ENCODE measurements around the gene ZBTB20.

ZBTB20 gene

DNA sequence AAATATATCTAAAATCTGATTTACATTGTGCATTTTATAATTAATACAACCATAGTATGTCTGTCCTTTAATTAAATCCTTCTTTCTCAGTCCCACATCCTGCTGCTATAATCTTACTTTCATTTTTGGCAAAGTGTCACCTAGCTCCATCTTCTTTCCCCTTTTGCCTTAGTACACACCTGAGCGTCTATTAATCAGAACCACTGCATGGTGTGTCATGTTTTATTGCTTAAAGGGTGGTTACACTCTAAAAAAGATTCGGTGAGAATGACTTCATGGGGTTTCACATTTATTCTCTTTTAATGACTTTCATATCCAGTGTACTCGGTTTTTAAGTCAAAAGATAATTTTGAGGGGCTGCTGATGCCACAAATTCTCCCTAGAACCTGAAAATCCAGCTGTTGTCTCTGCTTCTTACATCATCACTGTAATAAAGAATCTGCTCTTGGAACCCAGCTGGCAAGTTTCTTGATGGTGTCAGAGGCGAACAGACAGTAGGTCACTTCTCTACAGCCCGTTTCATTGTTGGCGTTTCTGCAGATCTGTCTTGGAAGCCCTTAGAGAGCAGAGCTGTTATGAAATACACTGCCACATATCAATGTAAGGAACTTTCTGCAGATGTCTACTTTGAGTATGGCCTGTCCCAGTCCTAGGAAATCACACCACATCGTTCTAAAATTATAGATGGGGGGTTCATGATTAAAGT lies 753.6 kb downstream of the ZBTB20 start:
- H3K9me3 ChIP-seq (ENCODE audit: insufficient read depth, low read length, severe bottlenecking): no peaks in the 10 kb centered on the region
- H2AFZ ChIP-seq (ENCODE audit: low read depth, low read length): no peak overlapping the region
- no peak for DNase-seq
- TF ChIP-seq EZH2 (IDR thresholded peaks at IDR 0.05; ENCODE audit: borderline replicate concordance, low read depth, low read length, severe bottlenecking): no peak
- TF ChIP-seq, protein P1, sequence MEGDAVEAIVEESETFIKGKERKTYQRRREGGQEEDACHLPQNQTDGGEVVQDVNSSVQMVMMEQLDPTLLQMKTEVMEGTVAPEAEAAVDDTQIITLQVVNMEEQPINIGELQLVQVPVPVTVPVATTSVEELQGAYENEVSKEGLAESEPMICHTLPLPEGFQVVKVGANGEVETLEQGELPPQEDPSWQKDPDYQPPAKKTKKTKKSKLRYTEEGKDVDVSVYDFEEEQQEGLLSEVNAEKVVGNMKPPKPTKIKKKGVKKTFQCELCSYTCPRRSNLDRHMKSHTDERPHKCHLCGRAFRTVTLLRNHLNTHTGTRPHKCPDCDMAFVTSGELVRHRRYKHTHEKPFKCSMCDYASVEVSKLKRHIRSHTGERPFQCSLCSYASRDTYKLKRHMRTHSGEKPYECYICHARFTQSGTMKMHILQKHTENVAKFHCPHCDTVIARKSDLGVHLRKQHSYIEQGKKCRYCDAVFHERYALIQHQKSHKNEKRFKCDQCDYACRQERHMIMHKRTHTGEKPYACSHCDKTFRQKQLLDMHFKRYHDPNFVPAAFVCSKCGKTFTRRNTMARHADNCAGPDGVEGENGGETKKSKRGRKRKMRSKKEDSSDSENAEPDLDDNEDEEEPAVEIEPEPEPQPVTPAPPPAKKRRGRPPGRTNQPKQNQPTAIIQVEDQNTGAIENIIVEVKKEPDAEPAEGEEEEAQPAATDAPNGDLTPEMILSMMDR (IDR thresholded peaks at IDR 0.05; ENCODE audit: borderline replicate concordance, extremely low read depth, low read length, poor library complexity, severe bottlenecking): no peak
- H3K4me2 ChIP-seq (ENCODE audit: insufficient read depth, low read length): no peak overlapping the region
- no peak overlapping the region for H3K27ac ChIP-seq (ENCODE audit: low read length)
- ATAC-seq (ENCODE audit: insufficient read depth, low read depth): no peak
- H3K9ac ChIP-seq (ENCODE audit: low read depth, low read length): no peak overlapping the region
- no peaks in the 10 kb centered on the region for H3K4me1 ChIP-seq (ENCODE audit: insufficient read depth, low read length)
- no peaks in the 10 kb centered on the region for H3K36me3 ChIP-seq (ENCODE audit: insufficient read depth, low read length)
- no peaks in the 10 kb centered on the region for H3K27me3 ChIP-seq (ENCODE audit: insufficient read depth, low read length, poor library complexity)
- H3K79me2 ChIP-seq (ENCODE audit: insufficient read depth, low read length): no peaks in the 10 kb centered on the region
- no peaks in the 10 kb centered on the region for H4K20me1 ChIP-seq (ENCODE audit: insufficient read depth, low read length)
- H3K4me3 ChIP-seq (ENCODE audit: low read depth in 1 of 2, low read length in 2 of 2): no peak overlapping the region

DNA sequence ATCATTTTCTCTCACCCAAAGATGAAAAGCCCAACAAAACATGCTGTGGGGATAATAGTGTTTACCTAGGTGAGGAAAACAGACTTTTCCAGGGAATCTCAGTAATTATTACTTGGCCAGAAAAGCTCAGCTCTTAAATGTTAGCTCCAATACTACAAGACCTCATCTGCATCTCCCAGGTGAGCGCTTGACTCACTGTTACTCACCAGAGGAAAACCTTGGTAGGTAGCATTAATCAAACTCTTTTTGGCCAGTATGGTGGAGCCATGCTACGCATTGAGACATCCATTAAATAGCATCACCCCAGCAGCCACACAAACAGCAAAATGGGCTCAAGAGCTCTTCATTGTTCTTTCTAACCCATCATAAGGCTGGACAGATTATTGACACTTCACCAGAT lies 754.3 kb downstream of the ZBTB20 start:
- Histone ChIP-seq H3K36me3 (ENCODE audit: insufficient read depth, low read length) (no peaks in the 10 kb centered on the region), H3K79me2 (ENCODE audit: insufficient read depth, low read length) (no peaks in the 10 kb centered on the region), H3K27me3 (ENCODE audit: insufficient read depth, low read length, poor library complexity) (no peaks in the 10 kb centered on the region), H4K20me1 (ENCODE audit: insufficient read depth, low read length) (no peaks in the 10 kb centered on the region), H3K4me3 (ENCODE audit: low read depth in 1 of 2, low read length in 2 of 2) (no peak overlapping the region), H3K4me1 (ENCODE audit: insufficient read depth, low read length) (no peaks in the 10 kb centered on the region), H3K4me2 (ENCODE audit: insufficient read depth, low read length) (no peak overlapping the region), H3K9ac (ENCODE audit: low read depth, low read length) (no peak overlapping the region), H2AFZ (ENCODE audit: low read depth, low read length) (no peak overlapping the region), H3K9me3 (ENCODE audit: insufficient read depth, low read length, severe bottlenecking) (no peaks in the 10 kb centered on the region), H3K27ac (ENCODE audit: low read length) (no peak overlapping the region)
- ATAC-seq (ENCODE audit: insufficient read depth, low read depth) (no peak), DNase-seq (no peak)
- TF ChIP-seq, protein P1 (IDR thresholded peaks at IDR 0.05; ENCODE audit: borderline replicate concordance, extremely low read depth, low read length, poor library complexity, severe bottlenecking): no peak
- no peak for TF ChIP-seq EZH2 (IDR thresholded peaks at IDR 0.05; ENCODE audit: borderline replicate concordance, low read depth, low read length, severe bottlenecking)

- Histone ChIP-seq H3K4me1 (ENCODE audit: insufficient read depth, low read length) (no peaks in the 10 kb centered on the region), H2AFZ (ENCODE audit: low read depth, low read length) (no peak overlapping the region), H3K9ac (ENCODE audit: low read depth, low read length) (no peak overlapping the region), H3K36me3 (ENCODE audit: insufficient read depth, low read length) (no peaks in the 10 kb centered on the region), H3K4me2 (ENCODE audit: insufficient read depth, low read length) (no peak overlapping the region), H4K20me1 (ENCODE audit: insufficient read depth, low read length) (no peaks in the 10 kb centered on the region), H3K27ac (ENCODE audit: low read length) (no peak overlapping the region), H3K9me3 (ENCODE audit: insufficient read depth, low read length, severe bottlenecking) (no peaks in the 10 kb centered on the region), H3K79me2 (ENCODE audit: insufficient read depth, low read length) (no peaks in the 10 kb centered on the region), H3K4me3 (ENCODE audit: low read depth in 1 of 2, low read length in 2 of 2) (no peak overlapping the region), H3K27me3 (ENCODE audit: insufficient read depth, low read length, poor library complexity) (no peaks in the 10 kb centered on the region)
- DNase-seq (peak; percentile 15), ATAC-seq (ENCODE audit: insufficient read depth, low read depth) (no peak)
- TF ChIP-seq, protein P1 (IDR thresholded peaks at IDR 0.05; ENCODE audit: borderline replicate concordance, extremely low read depth, low read length, poor library complexity, severe bottlenecking): no peak
Observed at GRCh38 chr3:114389156-114389555, 757.9 kb downstream of the ZBTB20 start.

- H3K27ac ChIP-seq (ENCODE audit: low read length): no peak overlapping the region
- H3K4me1 ChIP-seq (ENCODE audit: insufficient read depth, low read length): no peaks in the 10 kb centered on the region
- H2AFZ ChIP-seq (ENCODE audit: low read depth, low read length): no peak overlapping the region
- no peak overlapping the region for H3K4me2 ChIP-seq (ENCODE audit: insufficient read depth, low read length)
- H3K9me3 ChIP-seq (ENCODE audit: insufficient read depth, low read length, severe bottlenecking): no peaks in the 10 kb centered on the region
- no peak for DNase-seq
- H3K4me3 ChIP-seq (ENCODE audit: low read depth in 1 of 2, low read length in 2 of 2): no peak overlapping the region
- no peaks in the 10 kb centered on the region for H4K20me1 ChIP-seq (ENCODE audit: insufficient read depth, low read length)
- no peaks in the 10 kb centered on the region for H3K36me3 ChIP-seq (ENCODE audit: insufficient read depth, low read length)
- no peak for ATAC-seq (ENCODE audit: insufficient read depth, low read depth)
- H3K79me2 ChIP-seq (ENCODE audit: insufficient read depth, low read length): no peaks in the 10 kb centered on the region
- H3K9ac ChIP-seq (ENCODE audit: low read depth, low read length): no peak overlapping the region
- TF ChIP-seq, protein P1 (IDR thresholded peaks at IDR 0.05; ENCODE audit: borderline replicate concordance, extremely low read depth, low read length, poor library complexity, severe bottlenecking): no peak
- TF ChIP-seq EZH2 (IDR thresholded peaks at IDR 0.05; ENCODE audit: borderline replicate concordance, low read depth, low read length, severe bottlenecking): no peak
- no peaks in the 10 kb centered on the region for H3K27me3 ChIP-seq (ENCODE audit: insufficient read depth, low read length, poor library complexity)
Observed at GRCh38 chr3:114384558-114384903, 762.6 kb downstream of the ZBTB20 start.

Data from DND-41 (cell line).